PC-3 (cell line): ENCODE data around the gene TRIP6.

Experiments
- CTCF ChIP-seq: fragments of 300-600 bp; sonication (generic); conservative IDR thresholded peaks from 2 replicates; pipeline ENCODE4 v1.5.1; 2017; ENCODE audit warnings: antibody characterized with exemption, low read depth, mild to moderate bottlenecking, low read length
- EZH2 ChIP-seq: fragments of 300-600 bp; sonication (generic); IDR thresholded peaks from one replicate; pipeline ENCODE4 v1.6.1; 2017; ENCODE audit warnings: antibody characterized with exemption, mild to moderate bottlenecking, low read length; ENCODE audit not compliant: unreplicated experiment
- EZH2phosphoT487 ChIP-seq: fragments of 300-600 bp; sonication (generic); IDR thresholded peaks from 2 replicates; pipeline ENCODE4 v1.6.1; 2018; ENCODE audit warnings: mild to moderate bottlenecking, antibody characterized with exemption, low read length, borderline replicate concordance

GRCh38 chr7:100895701-100895955 is 28.4 kb downstream of the TRIP6 start, which contains the start of gene ACHE:
- no peak for TF ChIP-seq CTCF
- TF ChIP-seq EZH2, result no peak
- no peak for TF ChIP-seq EZH2phosphoT487
